ENCODE measurements around the gene TMEM37. TPM values are rescaled to one million over a fixed set of nuclear protein-coding genes. Genes with fewer than 3 reads are reported as not detected.

The TMEM37 gene
- total RNA-seq, 2 donors from 2014 or later = 12.0 to 16.2 TPM

DNA sequence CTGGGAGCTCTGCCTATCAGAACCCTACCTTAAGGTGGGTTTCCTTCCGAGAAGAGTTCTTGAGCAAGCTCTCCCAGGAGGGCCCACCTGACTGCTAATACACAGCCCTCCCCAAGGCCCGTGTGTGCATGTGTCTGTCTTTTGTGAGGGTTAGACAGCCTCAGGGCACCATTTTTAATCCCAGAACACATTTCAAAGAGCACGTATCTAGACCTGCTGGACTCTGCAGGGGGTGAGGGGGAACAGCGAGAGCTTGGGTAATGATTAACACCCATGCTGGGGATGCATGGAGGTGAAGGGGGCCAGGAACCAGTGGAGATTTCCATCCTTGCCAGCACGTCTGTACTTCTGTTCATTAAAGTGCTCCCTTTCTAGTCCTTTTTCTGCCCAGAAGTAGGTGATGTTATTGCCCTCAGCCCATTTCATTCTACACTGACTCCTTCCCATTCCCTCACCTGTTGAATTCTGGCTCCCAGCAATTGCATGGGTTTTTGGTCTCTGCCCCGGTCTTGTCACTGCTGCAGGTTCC, 6.5 kb downstream of the TMEM37 start:
- H3K4me3 ChIP-seq (ENCODE audit: low read length) = no peak overlapping the region
- H3K9me3 ChIP-seq (ENCODE audit: control insufficient read depth, low read length) = no peaks in the 10 kb centered on the region
- 83% methylated on average over 6 of the region's 6 CpGs; no CpG with 5 or more reads in 1 of the 2 experiments for WGBS, 2 experiments (ENCODE audit: insufficient coverage in 1 of 2, insufficient read length in 1 of 2)
- Mint-ChIP-seq H3K27me3 (ENCODE audit: insufficient read depth) (no peaks in the 10 kb centered on the region), H3K4me3 (peak overlapping the region; percentile 11), H3K4me1 (peaks cover 36% of the 10 kb centered on the region), H3K36me3 (ENCODE audit: low read depth) (peaks cover 2% of the 10 kb centered on the region), H3K27ac (no peak overlapping the region), H3K9me3 (no peaks in the 10 kb centered on the region)
- no peaks in the 10 kb centered on the region for H3K27me3 ChIP-seq (ENCODE audit: control insufficient read depth, insufficient read depth, low read length, poor library complexity, severe bottlenecking)
- H3K36me3 ChIP-seq (ENCODE audit: control insufficient read depth, insufficient read depth, low read length) = no peaks in the 10 kb centered on the region
- peak; percentile 50 for DNase-seq
- no peaks in the 10 kb centered on the region for H3K4me1 ChIP-seq (ENCODE audit: control insufficient read depth, insufficient read depth, low read length)
- H3K27ac ChIP-seq (ENCODE audit: low read depth, low read length) = no peak overlapping the region
- TF ChIP-seq, protein P1, sequence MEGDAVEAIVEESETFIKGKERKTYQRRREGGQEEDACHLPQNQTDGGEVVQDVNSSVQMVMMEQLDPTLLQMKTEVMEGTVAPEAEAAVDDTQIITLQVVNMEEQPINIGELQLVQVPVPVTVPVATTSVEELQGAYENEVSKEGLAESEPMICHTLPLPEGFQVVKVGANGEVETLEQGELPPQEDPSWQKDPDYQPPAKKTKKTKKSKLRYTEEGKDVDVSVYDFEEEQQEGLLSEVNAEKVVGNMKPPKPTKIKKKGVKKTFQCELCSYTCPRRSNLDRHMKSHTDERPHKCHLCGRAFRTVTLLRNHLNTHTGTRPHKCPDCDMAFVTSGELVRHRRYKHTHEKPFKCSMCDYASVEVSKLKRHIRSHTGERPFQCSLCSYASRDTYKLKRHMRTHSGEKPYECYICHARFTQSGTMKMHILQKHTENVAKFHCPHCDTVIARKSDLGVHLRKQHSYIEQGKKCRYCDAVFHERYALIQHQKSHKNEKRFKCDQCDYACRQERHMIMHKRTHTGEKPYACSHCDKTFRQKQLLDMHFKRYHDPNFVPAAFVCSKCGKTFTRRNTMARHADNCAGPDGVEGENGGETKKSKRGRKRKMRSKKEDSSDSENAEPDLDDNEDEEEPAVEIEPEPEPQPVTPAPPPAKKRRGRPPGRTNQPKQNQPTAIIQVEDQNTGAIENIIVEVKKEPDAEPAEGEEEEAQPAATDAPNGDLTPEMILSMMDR (conservative IDR thresholded peaks at IDR 0.05) = no peak
- no peak overlapping the region for H3K9ac ChIP-seq (ENCODE audit: extremely low read depth, low read length, poor library complexity, severe bottlenecking)

DNA sequence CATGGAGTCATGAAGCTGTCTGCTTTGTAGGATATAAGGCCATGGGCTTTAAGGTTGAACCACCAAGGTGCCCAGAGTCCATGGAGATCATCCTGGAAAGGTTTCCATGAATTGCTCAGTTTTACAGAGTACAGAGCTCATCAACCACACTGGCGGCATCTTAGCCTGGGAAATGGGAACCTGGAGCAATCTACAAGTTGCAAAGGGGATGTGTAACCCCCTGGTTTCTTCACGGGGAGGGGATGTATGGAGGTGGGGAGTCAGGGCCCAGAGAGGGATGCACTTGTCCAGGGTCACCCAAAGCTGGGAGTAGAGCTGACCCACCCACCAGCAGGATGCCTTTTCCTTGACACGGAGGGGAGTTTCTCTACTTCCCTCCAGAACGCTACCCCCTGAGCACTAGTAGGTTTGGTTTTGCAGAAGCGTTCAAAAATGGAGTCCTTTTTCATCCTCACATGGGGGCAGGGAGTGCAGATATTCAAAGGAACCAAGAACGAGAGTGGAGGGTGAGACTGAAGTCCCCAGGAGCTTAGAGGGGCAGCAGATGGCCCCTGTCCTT, 7.2 kb downstream of the TMEM37 start:
- H3K4me3 ChIP-seq (ENCODE audit: low read length) = no peak overlapping the region
- no peaks in the 10 kb centered on the region for H3K36me3 ChIP-seq (ENCODE audit: control insufficient read depth, insufficient read depth, low read length)
- Mint-ChIP-seq H3K9me3 (no peaks in the 10 kb centered on the region), H3K36me3 (ENCODE audit: low read depth) (peaks cover 2% of the 10 kb centered on the region), H3K27me3 (ENCODE audit: insufficient read depth) (no peaks in the 10 kb centered on the region), H3K4me3 (no peak overlapping the region), H3K27ac (no peak overlapping the region), H3K4me1 (peaks cover 32% of the 10 kb centered on the region)
- 85 to 95% methylated on average over 3 to 6 of the region's 6 CpGs for WGBS, 2 experiments (ENCODE audit: insufficient coverage in 1 of 2, insufficient read length in 1 of 2)
- no peaks in the 10 kb centered on the region for H3K9me3 ChIP-seq (ENCODE audit: control insufficient read depth, low read length)
- no peak for DNase-seq
- no peak overlapping the region for H3K9ac ChIP-seq (ENCODE audit: extremely low read depth, low read length, poor library complexity, severe bottlenecking)
- H3K27ac ChIP-seq (ENCODE audit: low read depth, low read length) = no peak overlapping the region
- TF ChIP-seq, protein P1 (conservative IDR thresholded peaks at IDR 0.05) = no peak
- H3K4me1 ChIP-seq (ENCODE audit: control insufficient read depth, insufficient read depth, low read length) = no peaks in the 10 kb centered on the region
- H3K27me3 ChIP-seq (ENCODE audit: control insufficient read depth, insufficient read depth, low read length, poor library complexity, severe bottlenecking) = no peaks in the 10 kb centered on the region

GRCh38 chr2:119439574-119440500, 8.2 kb downstream of the TMEM37 start:
- Mint-ChIP-seq H3K4me1 (peaks cover 26% of the 10 kb centered on the region), H3K9me3 (no peaks in the 10 kb centered on the region), H3K27ac (no peak overlapping the region), H3K36me3 (ENCODE audit: low read depth) (peaks cover 2% of the 10 kb centered on the region), H3K4me3 (no peak overlapping the region), H3K27me3 (ENCODE audit: insufficient read depth) (no peaks in the 10 kb centered on the region)
- Histone ChIP-seq H3K4me3 (ENCODE audit: low read length) (no peak overlapping the region), H3K27me3 (ENCODE audit: control insufficient read depth, insufficient read depth, low read length, poor library complexity, severe bottlenecking) (no peaks in the 10 kb centered on the region), H3K9me3 (ENCODE audit: control insufficient read depth, low read length) (no peaks in the 10 kb centered on the region), H3K4me1 (ENCODE audit: control insufficient read depth, insufficient read depth, low read length) (no peaks in the 10 kb centered on the region), H3K27ac (ENCODE audit: low read depth, low read length) (no peak overlapping the region), H3K36me3 (ENCODE audit: control insufficient read depth, insufficient read depth, low read length) (no peaks in the 10 kb centered on the region), H3K9ac (ENCODE audit: extremely low read depth, low read length, poor library complexity, severe bottlenecking) (no peak overlapping the region)
- TF ChIP-seq, protein P1 (conservative IDR thresholded peaks at IDR 0.05) = no peak
- WGBS, 2 experiments (ENCODE audit: insufficient coverage in 1 of 2, insufficient read length in 1 of 2) = 86 to 88% methylated on average over 11 to 15 of the region's 15 CpGs
- peak; percentile 32 for DNase-seq

Measured in endodermal cell (in vitro differentiated cells).